B cell (primary cell): ENCODE data around the gene CARNS1. TPM values are rescaled to one million over a fixed set of nuclear protein-coding genes. Genes with fewer than 3 reads are reported as not detected.

Experiments
- ATAC-seq: fragments of 200-7000 bp; cut with Tn5 transposase; one replicate; pipeline ENCODE4 v1.10.0; 2021; ENCODE audit warnings: low read depth, mild to moderate bottlenecking, moderate number of reproducible peaks, moderate library complexity
- CTCF ChIA-PET: fragments of 350-600 bp; sonication (Branson Sonifier 250); formaldehyde crosslinking; loops from one replicate; lab custom pipeline; 2021; ENCODE audit warnings: antibody characterized with exemption, inconsistent platforms; lab: Charles Lee
- POLR2A ChIA-PET: fragments of 350-600 bp; sonication (Branson Sonifier 250); formaldehyde crosslinking; loops from one replicate; lab custom pipeline; 2021; ENCODE audit warnings: antibody characterized with exemption; lab: Charles Lee
- DNase-seq: peaks from one replicate; pipeline ENCODE4 v3.0.0; 2013
- H2AFZ ChIP-seq: 2 replicates; pipeline ENCODE4 v1.6.1; 2012; ENCODE audit warnings: mild to moderate bottlenecking, low read depth, low read length; ENCODE audit not compliant: insufficient read depth, poor library complexity, severe bottlenecking
- H3K27ac ChIP-seq, 2 donors: 1 replicate in 1 of 2; 2 replicates in 1 of 2; pipeline ENCODE4 v1.5.1; 2012 to 2013; ENCODE audit warnings: low read length in 2 of 2, mild to moderate bottlenecking in 2 of 2, moderate library complexity in 1 of 2
- H3K27me3 ChIP-seq, 4 experiments: fragments of 200-600 bp in 1 of 4; sonication (generic) in 1 of 4; replicated peaks in 1 of 4; 1 replicate in 2 of 4; 2 replicates in 2 of 4; pipeline versions ENCODE4 v1.6.1 to v1.7.0; 2013 to 2016; ENCODE audit warnings: low read length in 3 of 4, mild to moderate bottlenecking in 2 of 4, mixed read lengths in 1 of 4, moderate library complexity in 1 of 4; ENCODE audit not compliant: insufficient read depth in 4 of 4, control insufficient read depth in 3 of 4; ENCODE audit errors: control extremely low read depth in 1 of 4
- H3K36me3 ChIP-seq, 2 experiments: replicated peaks in 1 of 2; 1 replicate in 1 of 2; 2 replicates in 1 of 2; pipeline versions ENCODE4 v1.6.1 to v1.7.1; 2013; ENCODE audit warnings: low read length in 1 of 2; ENCODE audit not compliant: insufficient read depth in 2 of 2, control insufficient read depth in 1 of 2; ENCODE audit errors: control extremely low read depth in 1 of 2, extremely low read depth in 1 of 2
- H3K4me1 ChIP-seq, 2 donors: fragments of 200-600 bp in 1 of 2; sonication (generic) in 1 of 2; 1 replicate in 1 of 2; 2 replicates in 1 of 2; pipeline versions ENCODE4 v1.5.1 to v1.6.1; 2013 to 2017; ENCODE audit warnings: low read length in 2 of 2; ENCODE audit not compliant: control insufficient read depth in 2 of 2, insufficient read depth in 2 of 2
- H3K4me2 ChIP-seq: replicated peaks from 2 replicates; pipeline ENCODE3; 2012; ENCODE audit warnings: mild to moderate bottlenecking, low read depth, low read length; ENCODE audit not compliant: poor library complexity, severe bottlenecking
- H3K4me3 ChIP-seq, 5 experiments: fragments of 200-600 bp in 1 of 5; sonication (generic) in 1 of 5; 1 replicate in 3 of 5; 2 replicates in 2 of 5; pipeline versions ENCODE4 v1.5.1 to v1.7.0; 2011 to 2016; ENCODE audit warnings: low read length in 4 of 5, mild to moderate bottlenecking in 4 of 5, low read depth in 2 of 5, control low read depth in 1 of 5, moderate library complexity in 1 of 5; ENCODE audit not compliant: insufficient read depth in 1 of 5; ENCODE audit errors: control extremely low read depth in 1 of 5, extremely low read depth in 1 of 5
- H3K79me2 ChIP-seq: fragments of 200-600 bp; sonication (generic); one replicate; pipeline ENCODE4 v1.6.0; 2016; ENCODE audit warnings: low read length; ENCODE audit not compliant: control insufficient read depth, insufficient read depth
- H3K9ac ChIP-seq: fragments of 200-600 bp; sonication (generic); 2 replicates; pipeline ENCODE4 v1.6.1; 2017; ENCODE audit warnings: mild to moderate bottlenecking, low read length, moderate library complexity
- H3K9me3 ChIP-seq, 3 donors: one replicate each; pipeline versions ENCODE4 v1.6.1 to v1.7.1; 2013; ENCODE audit warnings: low read length in 2 of 3; ENCODE audit not compliant: control insufficient read depth in 2 of 3, insufficient read depth in 1 of 3; ENCODE audit errors: control extremely low read depth in 1 of 3
- H4K20me1 ChIP-seq: 2 replicates; pipeline ENCODE4 v1.6.0; 2012; ENCODE audit warnings: mild to moderate bottlenecking, low read length; ENCODE audit not compliant: insufficient read depth, control insufficient read depth, poor library complexity, severe bottlenecking
- H3K27ac Mint-ChIP-seq: one replicate; pipeline ENCODE4 v1.8.0; 2021; ENCODE audit warnings: mixed read lengths
- H3K27me3 Mint-ChIP-seq: one replicate; pipeline ENCODE4 v1.8.0; 2021; ENCODE audit warnings: mixed read lengths
- H3K4me1 Mint-ChIP-seq: one replicate; pipeline ENCODE4 v1.8.0; 2021; ENCODE audit warnings: mixed read lengths
- H3K4me3 Mint-ChIP-seq: one replicate; pipeline ENCODE4 v1.8.0; 2021; ENCODE audit warnings: mixed read lengths
- H3K9me3 Mint-ChIP-seq: one replicate; pipeline ENCODE4 v1.8.0; 2022; ENCODE audit warnings: mixed read lengths; ENCODE audit not compliant: insufficient read depth
- EZH2 ChIP-seq: IDR thresholded peaks from 2 replicates; pipeline ENCODE4 v1.6.1; 2012; ENCODE audit warnings: borderline replicate concordance, low read depth, mild to moderate bottlenecking, moderate library complexity, low read length; ENCODE audit not compliant: insufficient read depth, poor library complexity, severe bottlenecking
- WGBS: methylation state at CpG from one replicate; pipeline ENCODE4 v1.1.5; 2013; ENCODE audit warnings: missing lambda C conversion rate; ENCODE audit not compliant: insufficient coverage; 5-methylcytosine and 5-hydroxymethylcytosine counted together
- intact Hi-C: fragments of 100-400 bp; cut with micrococcal nuclease; formaldehyde crosslinking; loops from one replicate; pipeline ENCODE4 v1.10.0; 2022
- polyA plus RNA-seq: library from polyadenylated mRNA; depleted of rRNA; stranded (reverse); fragments of >200 nt; gene quantifications from 2 replicates; pipeline ENCODE4 v1.2.3, GENCODE V29; 2012
- total RNA-seq, 2 donors: library from RNA; stranded (reverse); fragments of 120-200 nt in 1 of 2; gene quantifications; 1 replicate in 1 of 2; 2 replicates in 1 of 2; pipeline versions ENCODE4 v1.2.3 to v1.2.4, GENCODE V29; 2013 to 2022
- TF ChIP-seq, protein P1 (sequence below): fragments of 200-600 bp; IDR thresholded peaks from one replicate; pipeline ENCODE4 v1.8.0; 2022; ENCODE audit warnings: antibody characterized with exemption, mild to moderate bottlenecking

The CARNS1 gene
- total and polyA plus RNA-seq, 2 donors (not counting 1 experiment from before 2014, with no cell fraction given): 24.1 to 41.1 TPM

GRCh38 chr11:67392183-67392715 lies 23.2 kb upstream of the CARNS1 start:
- Histone ChIP-seq H3K9me3 (no peaks in the 10 kb centered on the region), H4K20me1 (peaks cover 43% of the 10 kb centered on the region), H3K79me2 (peaks cover 38% of the 10 kb centered on the region), H3K9ac (peak overlapping the region; percentile 83), H3K27me3 (no peaks in the 10 kb centered on the region), H3K4me3 (peak overlapping the region; percentile 38 to 95 (median 81)), H3K4me1 (peaks cover 14 to 31% of the 10 kb centered on the region in 2 donors), H3K4me2 (peak overlapping the region; percentile 99), H2AFZ (peak overlapping the region; percentile 87), H3K27ac (peak overlapping the region in 1 of 2 donors; percentile 78), H3K36me3 (peaks cover 0 to 14% of the 10 kb centered on the region in 2 experiments)
- POLR2A ChIA-PET: interaction anchor here (0.5 to 2.3 kb wide), 24 partner anchors 10 to 153 kb away, joined by 3 to 40 read pairs (median 5); partner anchors contain the start of genes AIP, CLCF1, CORO1B and GPR152
- ATAC-seq: peak; percentile 2
- Mint-ChIP-seq H3K27me3 (no peaks in the 10 kb centered on the region), H3K4me3 (peak overlapping the region; percentile 91), H3K9me3 (no peaks in the 10 kb centered on the region), H3K4me1 (peaks cover 41% of the 10 kb centered on the region), H3K27ac (peak overlapping the region; percentile 69)
- TF ChIP-seq, protein P1, sequence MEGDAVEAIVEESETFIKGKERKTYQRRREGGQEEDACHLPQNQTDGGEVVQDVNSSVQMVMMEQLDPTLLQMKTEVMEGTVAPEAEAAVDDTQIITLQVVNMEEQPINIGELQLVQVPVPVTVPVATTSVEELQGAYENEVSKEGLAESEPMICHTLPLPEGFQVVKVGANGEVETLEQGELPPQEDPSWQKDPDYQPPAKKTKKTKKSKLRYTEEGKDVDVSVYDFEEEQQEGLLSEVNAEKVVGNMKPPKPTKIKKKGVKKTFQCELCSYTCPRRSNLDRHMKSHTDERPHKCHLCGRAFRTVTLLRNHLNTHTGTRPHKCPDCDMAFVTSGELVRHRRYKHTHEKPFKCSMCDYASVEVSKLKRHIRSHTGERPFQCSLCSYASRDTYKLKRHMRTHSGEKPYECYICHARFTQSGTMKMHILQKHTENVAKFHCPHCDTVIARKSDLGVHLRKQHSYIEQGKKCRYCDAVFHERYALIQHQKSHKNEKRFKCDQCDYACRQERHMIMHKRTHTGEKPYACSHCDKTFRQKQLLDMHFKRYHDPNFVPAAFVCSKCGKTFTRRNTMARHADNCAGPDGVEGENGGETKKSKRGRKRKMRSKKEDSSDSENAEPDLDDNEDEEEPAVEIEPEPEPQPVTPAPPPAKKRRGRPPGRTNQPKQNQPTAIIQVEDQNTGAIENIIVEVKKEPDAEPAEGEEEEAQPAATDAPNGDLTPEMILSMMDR: no peak
- no peak for TF ChIP-seq EZH2
- CTCF ChIA-PET: interaction anchor here (0.7 to 42.2 kb wide), 10 partner anchors 9 to 116 kb away, joined by 3 to 2379 read pairs (median 10); partner anchors contain the start of genes AIP, CDK2AP2, CLCF1 and PITPNM1
- intact Hi-C loops: no loop called here
- WGBS: 17% methylated on average over 26 of the region's 31 CpGs
- no peak for DNase-seq

DNA sequence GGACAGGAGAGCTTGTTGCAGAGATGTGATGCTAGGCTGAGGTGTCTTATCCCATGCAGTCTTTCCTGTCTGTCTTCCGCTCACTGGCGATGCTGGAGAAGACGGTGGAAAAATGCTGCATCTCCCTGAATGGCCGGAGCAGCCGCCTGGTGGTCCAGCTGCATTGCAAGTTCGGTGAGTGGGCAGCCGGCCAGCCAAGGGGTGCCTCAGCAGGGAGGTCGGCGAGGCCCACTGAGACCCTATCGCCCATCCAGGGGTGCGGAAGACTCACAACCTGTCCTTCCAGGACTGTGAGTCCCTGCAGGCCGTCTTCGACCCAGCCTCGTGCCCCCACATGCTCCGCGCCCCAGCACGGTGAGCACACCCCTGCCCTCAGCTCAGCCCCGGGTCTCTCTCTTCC lies 22.0 kb upstream of the CARNS1 start:
- Histone ChIP-seq H3K9me3 (no peaks in the 10 kb centered on the region), H4K20me1 (peaks cover 55% of the 10 kb centered on the region), H3K79me2 (peaks cover 45% of the 10 kb centered on the region), H3K4me3 (no peak overlapping the region), H2AFZ (no peak overlapping the region), H3K36me3 (peaks cover 0 to 26% of the 10 kb centered on the region in 2 experiments), H3K27me3 (no peaks in the 10 kb centered on the region), H3K27ac (no peak overlapping the region), H3K4me2 (no peak overlapping the region), H3K4me1 (peaks cover 14 to 39% of the 10 kb centered on the region in 2 donors), H3K9ac (no peak overlapping the region)
- no peak for DNase-seq
- ChIA-PET CTCF (no interaction called here), POLR2A (interaction anchor here (0.6 to 0.9 kb wide), 4 partner anchors 8 to 114 kb away, joined by 3 to 8 read pairs (median 5); partner anchors contain the start of gene PPP1CA)
- Mint-ChIP-seq H3K27me3 (no peaks in the 10 kb centered on the region), H3K27ac (no peak overlapping the region), H3K4me1 (peaks cover 50% of the 10 kb centered on the region), H3K9me3 (no peaks in the 10 kb centered on the region), H3K4me3 (peak overlapping the region; percentile 47)
- ATAC-seq: no peak
- TF ChIP-seq, protein P1: no peak
- no peak for TF ChIP-seq EZH2
- 95% methylated on average over 14 of the region's 18 CpGs for WGBS
- intact Hi-C loops: no loop called here
